OCI-M2 (cell line): ENCODE measurements around the gene PDE4B.
"Not testable (repeated sequence)": the region's sequence is repeated elsewhere in the genome, so short reads cannot be mapped to it uniquely, and the experiment has no call there.

Source experiments
- DNase-seq: peaks from one replicate; lab custom pipeline; 2025; ENCODE audit not compliant: unreplicated experiment; lab: John Stamatoyannopoulos, UW

The PDE4B gene

GRCh38 chr1:66044912-66045311, 252.2 kb downstream of the PDE4B start:
- DNase-seq: no peak

GRCh38 chr1:66046415-66046814, 253.7 kb downstream of the PDE4B start:
- no peak for DNase-seq

- DNase-seq: no peak
Measured at GRCh38 chr1:66048011-66048410, 255.3 kb downstream of the PDE4B start.

- no peak for DNase-seq
Measured at GRCh38 chr1:66050123-66050522, 257.4 kb downstream of the PDE4B start.

- DNase-seq: no peak
Measured at GRCh38 chr1:66050633-66051032, 257.9 kb downstream of the PDE4B start.

GRCh38 chr1:66055092-66055491, 262.4 kb downstream of the PDE4B start:
- DNase-seq: no peak

- not testable (repeated sequence) for DNase-seq
Measured at GRCh38 chr1:66057448-66057847, 264.8 kb downstream of the PDE4B start.

GRCh38 chr1:66058558-66058957, 265.9 kb downstream of the PDE4B start:
- DNase-seq: no peak

GRCh38 chr1:66067219-66067618, 274.5 kb downstream of the PDE4B start:
- not testable (repeated sequence) for DNase-seq

- no peak for DNase-seq
Measured at GRCh38 chr1:66069976-66070876, 277.5 kb downstream of the PDE4B start.

- DNase-seq: no peak
Measured at GRCh38 chr1:66073388-66073787, 280.7 kb downstream of the PDE4B start.

- DNase-seq: no peak
Measured at GRCh38 chr1:66074147-66074546, 281.5 kb downstream of the PDE4B start.

GRCh38 chr1:66078412-66078811, 285.7 kb downstream of the PDE4B start:
- no peak for DNase-seq

- no peak for DNase-seq
Measured at GRCh38 chr1:66083003-66083402, 290.3 kb downstream of the PDE4B start.

GRCh38 chr1:66084442-66084841, 291.7 kb downstream of the PDE4B start:
- DNase-seq: no peak

- DNase-seq: no peak
Measured at GRCh38 chr1:66085600-66085999, 292.9 kb downstream of the PDE4B start.

GRCh38 chr1:66088787-66089186, 296.1 kb downstream of the PDE4B start:
- DNase-seq: no peak

GRCh38 chr1:66090859-66091457, 298.3 kb downstream of the PDE4B start:
- DNase-seq: no peak

- no peak for DNase-seq
Measured at GRCh38 chr1:66095190-66095589, 302.5 kb downstream of the PDE4B start.

GRCh38 chr1:66100959-66101358, 308.3 kb downstream of the PDE4B start:
- not testable (repeated sequence) for DNase-seq

- DNase-seq: not testable (repeated sequence)
Measured at GRCh38 chr1:66104076-66104475, 311.4 kb downstream of the PDE4B start.

- DNase-seq: no peak
Measured at GRCh38 chr1:66108624-66109023, 315.9 kb downstream of the PDE4B start.
